HS-27A (cell line): ENCODE measurements around the gene COL16A1.

Experiments used
- DNase-seq: peaks from one replicate; pipeline ENCODE4 v3.0.0-alpha.2; 2012; ENCODE audit warnings: low read depth, missing footprints

COL16A1 gene

DNA sequence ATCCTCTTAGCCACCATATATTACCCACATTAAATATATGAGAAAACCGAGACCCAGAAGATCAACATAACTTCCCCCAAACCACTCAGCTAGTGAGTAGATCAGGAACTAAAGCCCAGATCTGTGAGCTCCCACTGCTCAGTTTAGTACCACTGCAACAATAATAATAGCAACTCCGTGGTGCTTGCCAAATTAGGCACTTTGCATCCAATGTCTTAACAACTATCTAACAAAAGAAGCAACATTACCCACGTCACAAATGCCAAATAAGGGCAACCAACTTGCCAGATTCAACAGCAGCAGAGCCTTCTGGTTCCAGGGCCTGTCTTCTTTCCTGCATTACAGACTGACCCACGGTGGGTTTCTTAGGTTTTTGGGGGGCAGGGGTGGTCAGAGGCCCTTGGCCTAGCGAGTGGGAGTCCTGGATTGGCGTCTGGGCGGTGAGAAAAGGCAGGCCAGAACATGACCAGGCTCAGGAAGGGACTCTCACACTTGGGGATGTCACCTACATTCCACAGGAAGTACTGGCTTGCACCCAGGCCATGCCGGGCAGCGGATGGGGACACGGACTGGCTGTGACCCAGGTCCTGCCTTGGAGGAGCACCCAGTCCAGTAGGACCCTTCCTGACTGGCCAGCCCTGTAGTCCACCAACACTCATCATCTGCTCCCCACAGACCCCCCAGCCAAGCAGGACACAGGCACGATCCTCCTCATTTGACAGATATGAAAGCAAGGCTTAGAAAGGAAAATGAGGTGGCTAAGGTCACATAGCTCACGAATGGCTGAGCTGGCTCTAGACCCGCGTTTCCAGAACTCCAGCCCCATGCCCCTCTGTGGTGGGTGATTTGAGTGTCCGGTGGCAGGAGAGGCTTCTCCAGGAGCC, 81.7 kb downstream of the COL16A1 start:
- no peak for DNase-seq

DNA sequence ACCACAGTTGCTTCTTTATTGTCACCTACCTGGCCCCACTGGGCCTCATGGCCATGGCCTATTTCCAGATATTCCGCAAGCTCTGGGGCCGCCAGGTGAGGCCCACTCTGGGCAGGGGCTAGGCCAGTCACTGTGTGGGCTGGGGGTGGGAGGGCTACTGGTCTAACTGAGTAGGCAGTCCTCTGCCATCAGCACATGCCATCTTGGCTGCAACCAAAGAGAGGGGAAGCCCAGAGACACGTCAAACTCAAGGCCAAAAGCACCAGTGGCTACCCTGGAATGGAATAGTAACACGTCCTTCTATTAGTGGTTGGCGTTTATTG, 82.4 kb downstream of the COL16A1 start:
- DNase-seq, result no peak

DNA sequence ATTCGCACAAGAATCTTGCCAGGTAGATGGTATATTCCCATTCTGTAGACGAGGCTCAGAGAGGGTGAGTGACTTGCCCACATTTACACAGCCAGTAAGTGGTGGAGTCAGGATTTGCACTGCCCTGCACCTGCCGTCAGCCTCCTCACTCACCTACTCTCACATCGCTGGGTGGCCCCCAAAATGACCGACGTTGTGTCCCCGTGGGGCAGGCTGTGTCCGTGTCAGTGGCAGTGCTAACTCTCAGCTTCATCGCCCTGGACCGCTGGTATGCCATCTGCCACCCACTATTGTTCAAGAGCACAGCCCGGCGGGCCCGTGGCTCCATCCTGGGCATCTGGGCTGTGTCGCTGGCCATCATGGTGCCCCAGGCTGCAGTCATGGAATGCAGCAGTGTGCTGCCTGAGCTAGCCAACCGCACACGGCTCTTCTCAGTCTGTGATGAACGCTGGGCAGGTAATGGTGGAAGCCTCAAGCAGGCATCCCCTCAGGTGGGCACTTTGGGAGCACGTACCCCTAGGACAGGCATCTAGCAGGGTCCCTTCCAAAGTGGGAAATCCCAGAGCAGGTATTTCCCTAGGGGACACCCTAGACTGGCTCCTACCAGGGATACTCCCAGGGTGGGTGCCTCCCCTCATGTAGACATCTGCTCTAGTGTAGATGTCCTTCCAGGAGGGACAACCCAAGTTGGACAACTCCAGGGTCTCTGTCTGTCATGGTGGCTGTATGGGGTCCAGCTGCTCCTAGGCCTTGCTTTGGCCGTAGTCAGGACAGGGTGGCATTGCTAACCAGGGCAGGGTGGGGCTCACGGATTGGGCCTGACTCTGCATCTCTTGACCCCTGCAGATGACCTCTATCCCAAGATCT, 83.0 kb downstream of the COL16A1 start:
- no peak for DNase-seq

DNA sequence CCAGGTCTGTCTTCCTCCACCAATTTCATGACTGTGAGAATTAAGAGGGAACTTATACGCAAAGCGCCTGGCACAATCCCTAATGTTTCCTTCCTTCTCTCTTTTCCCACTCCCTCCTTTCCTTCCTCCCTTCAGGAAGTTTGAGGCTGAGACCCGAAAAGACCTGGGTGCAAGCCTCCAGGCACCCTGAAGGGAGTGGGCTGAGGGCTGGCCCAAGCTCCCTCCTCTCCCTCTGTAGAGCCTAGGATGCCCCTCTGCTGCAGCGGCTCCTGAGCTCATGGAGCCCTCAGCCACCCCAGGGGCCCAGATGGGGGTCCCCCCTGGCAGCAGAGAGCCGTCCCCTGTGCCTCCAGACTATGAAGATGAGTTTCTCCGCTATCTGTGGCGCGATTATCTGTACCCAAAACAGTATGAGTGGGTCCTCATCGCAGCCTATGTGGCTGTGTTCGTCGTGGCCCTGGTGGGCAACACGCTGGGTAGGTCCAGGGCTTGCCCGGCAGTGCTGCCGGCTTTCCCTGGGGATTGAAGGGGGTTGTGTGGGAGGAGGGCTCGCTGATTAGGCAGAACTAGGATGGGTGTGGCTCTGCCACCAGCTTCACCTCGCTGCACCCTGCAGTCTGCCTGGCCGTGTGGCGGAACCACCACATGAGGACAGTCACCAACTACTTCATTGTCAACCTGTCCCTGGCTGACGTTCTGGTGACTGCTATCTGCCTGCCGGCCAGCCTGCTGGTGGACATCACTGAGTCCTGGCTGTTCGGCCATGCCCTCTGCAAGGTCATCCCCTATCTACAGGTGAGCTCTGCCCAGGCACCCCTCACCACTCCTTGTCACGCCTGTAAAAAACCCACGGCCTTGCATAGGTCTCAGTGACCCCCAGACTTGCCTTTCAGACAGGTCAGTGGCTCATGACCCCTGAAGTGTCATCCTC, 84.6 kb downstream of the COL16A1 start:
- DNase-seq, result no peak

DNA sequence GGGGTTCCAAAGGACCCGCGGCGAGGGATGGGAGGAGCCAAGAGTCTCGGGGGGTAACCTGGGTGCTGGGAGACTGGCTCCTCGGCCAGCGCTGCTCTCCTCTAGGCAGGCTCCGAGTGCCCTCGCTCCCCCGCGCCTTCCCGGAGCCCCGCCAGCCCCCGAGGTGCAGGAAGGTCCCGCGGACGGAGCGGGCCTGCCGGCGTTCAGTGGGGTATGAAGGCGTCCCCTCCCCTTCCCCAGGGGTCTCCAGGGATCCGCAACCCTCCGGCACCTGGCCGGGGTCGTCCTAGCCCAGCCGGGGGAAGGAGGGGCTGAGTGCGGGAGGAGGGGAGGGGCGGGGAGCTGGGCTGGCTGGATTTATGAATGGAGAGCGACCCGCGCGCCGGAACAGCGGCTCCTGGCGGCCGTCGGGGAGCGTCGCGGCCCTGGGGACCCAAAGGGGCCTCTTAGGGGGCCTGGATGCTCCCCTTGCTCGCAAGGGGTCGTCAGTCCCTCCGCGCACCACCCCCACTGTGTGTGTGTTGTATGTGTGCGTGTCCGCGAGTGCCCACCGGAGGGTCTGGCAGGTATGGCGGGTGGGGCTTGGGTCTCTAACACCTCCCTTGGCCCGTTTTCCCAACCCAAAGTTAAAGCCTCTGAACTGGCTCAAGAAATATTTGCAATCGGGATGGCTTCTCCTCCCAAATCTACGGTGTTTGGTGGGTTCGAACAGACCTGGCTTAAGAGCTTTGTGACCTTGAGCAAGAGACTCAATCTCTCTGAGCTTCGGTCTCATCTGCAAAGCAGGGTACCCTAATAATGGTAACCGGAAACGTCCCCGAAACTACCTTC, 85.7 kb downstream of the COL16A1 start:
- DNase-seq, result no peak

DNA sequence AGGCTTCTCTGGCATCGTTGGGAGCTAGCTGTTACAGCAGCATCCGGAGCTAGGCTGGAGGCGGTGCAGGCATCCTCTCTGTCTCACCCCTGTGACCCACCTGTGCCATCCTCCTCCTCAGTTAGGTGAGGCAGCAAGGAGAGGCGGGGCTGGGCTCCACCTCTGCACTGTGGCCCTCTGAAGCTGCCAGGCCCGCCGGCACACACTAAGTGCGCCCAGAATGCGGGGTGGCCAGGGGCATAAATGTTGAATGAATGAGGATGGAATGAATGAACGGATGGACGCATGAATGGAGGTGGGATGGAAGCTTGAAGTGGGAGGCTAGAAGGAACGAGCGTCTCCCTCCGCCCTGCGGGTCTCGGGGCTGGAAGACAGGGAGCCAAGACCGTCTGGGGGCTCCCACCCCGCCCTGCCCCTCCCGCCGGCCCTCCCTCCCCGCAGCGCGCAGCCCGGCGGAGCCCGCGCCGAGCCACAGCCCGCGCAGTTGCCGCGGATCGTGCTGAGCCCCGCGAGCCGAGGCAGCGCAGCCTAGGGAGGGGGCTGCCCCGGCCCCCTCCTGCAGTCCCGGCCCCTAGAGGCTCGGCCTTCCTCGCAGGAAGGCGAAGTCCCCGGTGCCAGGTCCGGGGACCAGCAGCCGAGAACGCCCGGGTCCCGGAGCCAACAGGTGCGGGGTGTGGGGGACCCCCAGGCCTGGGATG, 86.5 kb downstream of the COL16A1 start, which contains the start of gene HCRTR1:
TSS of gene HCRTR1 (plus strand) at position 472 of the 698 bp plus-strand sequence. CDS start 1,504 bp downstream, outside the sequence.
- DNase-seq, result no peak

DNA sequence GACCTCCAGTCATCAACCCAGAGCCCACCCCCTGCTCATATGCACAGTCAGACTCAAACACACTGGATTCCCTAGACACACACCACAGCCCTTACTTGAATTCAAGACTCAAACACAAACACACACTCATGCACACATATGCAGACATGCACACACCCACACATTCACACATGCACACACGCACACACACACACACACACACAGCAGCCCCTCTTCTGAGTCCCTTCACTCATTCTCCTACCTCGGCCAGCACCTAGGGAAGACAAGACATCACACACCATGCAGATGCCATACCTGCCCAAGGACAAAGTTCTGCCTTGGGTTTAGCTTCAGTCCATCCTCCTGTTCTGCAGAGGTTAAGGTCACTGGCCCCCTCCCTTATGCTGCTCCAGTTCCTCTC, 87.9 kb downstream of the COL16A1 start:
- DNase-seq, result no peak

DNA sequence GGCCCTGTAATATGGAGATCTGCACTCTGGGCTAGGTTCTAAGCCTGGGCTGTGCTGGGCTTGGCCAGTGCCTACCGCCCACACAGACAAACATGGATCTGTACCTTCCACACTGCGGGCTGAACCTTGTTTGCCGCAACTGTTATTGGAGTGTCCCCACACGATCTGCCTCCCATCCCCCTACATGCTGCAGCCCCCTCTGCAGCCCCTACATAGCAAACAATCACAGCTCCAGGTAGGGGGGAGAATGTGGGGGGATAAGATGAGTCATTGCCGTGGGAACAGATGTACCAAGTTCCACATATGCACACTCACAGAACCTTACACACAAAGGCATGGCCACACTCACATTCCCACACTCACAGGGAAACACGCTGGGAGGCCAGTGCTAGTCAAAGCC, 88.4 kb downstream of the COL16A1 start:
- no peak for DNase-seq

DNA sequence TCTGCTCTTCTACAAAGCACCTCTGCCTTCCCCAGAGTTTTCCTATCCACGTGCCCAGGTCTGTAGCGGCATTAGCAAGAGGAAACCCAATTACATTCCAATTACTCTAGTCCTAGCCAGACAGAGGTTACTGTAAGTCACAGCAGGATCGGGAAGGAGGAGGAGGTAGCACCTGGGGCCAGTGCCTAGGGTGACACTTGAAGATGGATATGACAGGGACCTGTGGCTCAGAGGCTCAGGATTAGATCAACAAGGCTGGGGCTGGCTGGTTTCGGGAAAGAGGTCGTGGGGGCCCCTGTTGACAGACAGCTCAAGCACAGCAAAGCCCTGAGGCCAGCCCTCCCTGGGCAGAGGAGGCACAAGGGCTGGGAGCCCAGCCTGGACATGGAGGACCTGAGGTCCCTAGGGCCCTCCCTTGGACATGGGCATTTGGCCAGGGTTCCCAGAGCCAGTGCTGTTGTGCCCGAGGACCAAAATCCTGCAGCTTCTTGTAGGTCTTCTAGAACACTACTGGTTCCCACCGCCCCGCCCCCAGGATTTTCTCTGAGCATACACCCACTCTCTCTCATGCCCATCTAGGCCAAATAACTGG, 89.3 kb downstream of the COL16A1 start:
- DNase-seq, result no peak

DNA sequence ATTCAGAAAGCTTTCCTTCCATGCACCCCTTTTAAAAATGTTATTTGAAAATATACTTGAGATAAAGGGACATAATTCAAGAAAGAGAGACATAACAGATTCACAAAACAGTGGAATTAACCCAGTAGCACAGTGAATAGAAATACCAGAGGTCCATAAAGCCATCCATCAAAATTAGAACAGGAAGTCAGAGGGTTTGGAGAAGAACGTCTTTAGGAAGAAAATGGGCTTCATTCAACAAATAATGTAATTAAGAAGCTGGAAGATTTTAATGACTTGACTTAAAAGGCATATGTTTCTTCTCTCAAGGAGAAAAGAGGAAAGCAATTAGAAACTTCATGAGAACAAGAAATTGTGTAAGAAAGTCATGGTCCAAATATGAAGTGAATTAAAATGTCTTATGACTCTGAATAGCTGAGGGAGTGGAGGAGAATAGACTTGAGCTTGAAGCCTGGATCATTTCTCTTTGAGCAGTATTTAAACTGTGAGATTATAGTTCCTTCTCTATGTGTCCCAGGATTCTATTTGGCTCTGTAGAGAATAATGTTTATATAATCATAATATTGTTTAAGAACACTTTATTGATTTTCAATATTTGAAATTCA, 94.2 kb downstream of the COL16A1 start:
- DNase-seq, result no peak

DNA sequence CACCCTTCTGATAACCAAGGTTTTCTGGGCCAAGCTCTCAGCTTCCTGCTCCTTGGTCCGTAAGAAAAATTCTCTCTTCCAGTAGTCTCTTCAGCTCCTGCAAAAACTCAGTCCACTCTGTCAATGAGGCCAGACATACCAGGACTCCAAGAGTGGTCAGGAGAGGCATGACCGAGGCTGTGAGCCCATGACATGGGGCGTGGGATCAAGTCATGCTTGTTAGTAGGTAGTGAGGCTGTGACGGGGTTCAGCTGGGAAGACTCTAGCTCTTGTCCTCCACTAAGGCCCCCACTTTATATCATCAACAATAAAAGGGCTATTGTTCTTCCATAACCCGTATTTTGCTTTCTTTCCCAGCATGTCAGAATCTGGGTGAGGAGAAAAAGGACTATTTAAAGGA, 96.5 kb downstream of the COL16A1 start:
- no peak for DNase-seq

DNA sequence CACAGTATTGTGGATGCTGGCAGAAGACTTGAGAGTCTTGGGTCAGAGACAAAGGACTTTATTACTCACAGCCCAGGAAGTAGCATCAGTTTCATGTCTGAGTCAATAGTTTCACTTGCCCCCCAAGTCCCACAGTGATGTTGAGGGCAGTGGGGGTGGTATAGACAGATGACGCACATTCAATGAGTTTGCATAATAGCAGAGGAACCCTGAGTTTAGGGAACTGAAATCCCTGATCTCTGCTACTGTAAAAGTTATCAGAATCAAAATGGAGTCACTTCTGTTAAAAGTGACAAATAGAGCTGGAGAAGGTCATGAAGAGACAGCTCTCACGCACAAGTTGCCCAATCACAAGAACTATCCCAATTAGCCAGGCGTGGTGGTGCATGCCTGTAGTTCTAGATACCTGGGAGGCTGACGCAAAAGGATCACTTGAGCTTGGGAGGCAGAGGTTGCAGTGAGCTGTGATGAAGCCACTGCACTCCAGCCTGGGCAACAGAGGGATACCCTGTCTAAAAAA, 97.8 kb downstream of the COL16A1 start:
- DNase-seq, result no peak
